Large intestine (tissue), 3 donors: Measurements from ENCODE around the gene TNFAIP8L1. TPM values are rescaled to one million over a fixed set of nuclear protein-coding genes. Genes with fewer than 3 reads are reported as not detected.
"Not testable (repeated sequence)": the region's sequence is repeated elsewhere in the genome, so short reads cannot be mapped to it uniquely, and the experiment has no call there.

ENCODE experiments used
- DNase-seq, 2 donors: peaks; one replicate each; pipeline versions ENCODE4 v3.0.0 to v3.0.0-alpha.2; 2013
- H3K27ac ChIP-seq: one replicate; pipeline ENCODE4 v1.5.1; 2013; ENCODE audit warnings: low read length
- H3K27me3 ChIP-seq: 2 replicates; pipeline ENCODE4 v1.6.1; 2013; ENCODE audit warnings: low read length; ENCODE audit not compliant: control insufficient read depth, insufficient read depth
- H3K36me3 ChIP-seq: 2 replicates; pipeline ENCODE4 v1.6.1; 2013; ENCODE audit warnings: low read length; ENCODE audit not compliant: control insufficient read depth, insufficient read depth
- H3K4me1 ChIP-seq: one replicate; pipeline ENCODE4 v1.6.1; 2013; ENCODE audit warnings: low read length; ENCODE audit not compliant: control insufficient read depth, insufficient read depth
- H3K4me3 ChIP-seq: one replicate; pipeline ENCODE4 v1.5.1; 2013; ENCODE audit warnings: low read length
- H3K9me3 ChIP-seq: one replicate; pipeline ENCODE4 v1.6.1; 2013; ENCODE audit warnings: mild to moderate bottlenecking, low read depth, low read length, moderate library complexity; ENCODE audit not compliant: control insufficient read depth
- WGBS: methylation state at CpG from one replicate; pipeline ENCODE4 v1.1.5; 2013; ENCODE audit warnings: low lambda C conversion rate; ENCODE audit not compliant: insufficient coverage; 5-methylcytosine and 5-hydroxymethylcytosine counted together
- polyA plus RNA-seq: library from polyadenylated mRNA; unstranded; fragments of 120-200 nt; gene quantifications from one replicate; pipeline ENCODE4 v1.2.1, GENCODE V29; 2013

Gene TNFAIP8L1
- polyA plus RNA-seq, 1 donor = 24.4 TPM

DNA sequence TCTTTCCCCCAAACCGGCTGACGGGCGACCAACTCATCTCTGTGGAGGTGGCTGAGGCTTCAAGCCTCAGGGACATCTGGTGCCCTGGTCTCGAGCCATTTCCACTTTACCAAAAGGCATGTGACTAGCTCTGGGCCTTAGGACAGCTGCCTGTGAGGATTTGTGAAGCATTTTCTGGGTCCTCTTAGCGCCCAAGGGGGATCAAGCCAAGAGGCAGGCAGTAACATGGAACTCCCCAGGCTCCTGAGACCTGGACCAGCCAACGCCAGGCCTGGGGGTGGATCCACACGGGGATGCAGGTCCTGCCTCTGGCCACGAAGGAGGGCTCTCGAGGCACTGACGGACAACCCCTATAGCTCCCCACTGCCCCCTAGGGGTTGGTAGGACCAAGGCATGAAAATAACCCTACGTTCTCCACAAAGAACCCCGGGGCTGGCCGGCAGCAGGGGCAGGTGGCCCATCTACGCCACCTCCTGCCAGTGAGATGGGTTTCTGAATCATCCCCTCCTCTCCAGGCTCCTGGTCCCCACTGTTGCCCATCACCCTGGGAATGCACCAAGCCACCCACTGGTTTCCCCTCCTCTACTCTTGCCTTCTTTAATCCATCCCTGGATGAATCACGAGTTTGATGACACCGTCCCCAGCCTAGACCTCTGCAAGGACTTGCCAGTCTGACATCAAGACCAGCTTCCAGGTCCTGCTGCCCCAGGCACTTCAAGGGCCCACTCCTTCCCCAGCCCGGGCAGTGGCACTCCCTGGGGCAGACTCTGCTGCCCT lies 37.8 kb downstream of the TNFAIP8L1 start:
- Histone ChIP-seq H3K9me3 (no peaks in the 10 kb centered on the region), H3K27me3 (no peaks in the 10 kb centered on the region), H3K27ac (no peak overlapping the region), H3K4me1 (no peaks in the 10 kb centered on the region), H3K36me3 (peaks cover 34% of the 10 kb centered on the region), H3K4me3 (no peak overlapping the region)
- peak; percentile 21 to 38 for DNase-seq
- WGBS = no CpG with 5 or more reads among the region's 17 CpGs

DNA sequence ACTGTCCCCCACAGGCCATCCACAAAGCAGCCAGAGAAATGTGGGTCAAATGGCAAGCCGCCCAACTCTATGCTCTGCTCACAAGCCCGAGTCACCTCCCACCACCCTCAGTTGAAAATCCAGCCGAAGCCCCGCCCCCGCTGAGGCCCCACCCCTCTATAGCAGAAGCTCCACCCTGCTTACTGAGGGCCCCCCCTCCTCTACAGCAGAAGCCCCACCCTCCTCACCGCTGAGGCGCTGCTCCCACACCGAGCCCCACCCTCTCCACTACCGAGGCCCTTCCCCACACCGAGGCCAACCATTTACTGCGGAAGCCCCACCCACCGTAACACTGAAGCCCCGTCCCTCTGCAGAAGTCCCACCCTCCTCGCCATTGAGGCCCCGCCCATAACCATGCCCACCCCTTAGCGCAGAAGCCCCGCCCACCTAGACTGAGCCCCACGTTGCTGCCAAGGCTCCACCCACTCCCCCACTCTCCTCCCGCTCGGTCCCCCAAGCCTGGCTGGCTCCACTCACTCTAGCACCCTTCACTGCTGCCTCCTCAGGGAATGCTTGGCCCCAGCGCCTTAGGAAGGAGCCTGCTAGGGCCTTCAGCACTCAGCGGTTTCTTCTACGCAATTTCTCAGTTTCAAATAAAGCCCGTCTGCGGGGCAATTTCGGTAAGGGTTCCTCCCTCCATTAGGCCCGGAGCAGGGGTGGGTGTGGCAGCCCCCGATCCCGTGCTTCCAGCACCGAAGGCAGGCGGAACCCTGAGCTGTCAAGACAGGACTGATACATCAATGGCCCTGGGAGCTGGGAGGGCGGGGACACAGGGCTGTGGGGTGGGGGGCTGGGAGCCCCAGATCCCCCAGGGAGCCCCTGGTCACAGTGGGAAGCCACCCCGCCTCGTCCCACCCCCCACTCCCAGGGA lies 39.8 kb downstream of the TNFAIP8L1 start:
- H3K27ac ChIP-seq = no peak overlapping the region
- DNase-seq = peak in 1 of 2 donors; percentile 20
- peaks cover 51% of the 10 kb centered on the region for H3K36me3 ChIP-seq

DNA sequence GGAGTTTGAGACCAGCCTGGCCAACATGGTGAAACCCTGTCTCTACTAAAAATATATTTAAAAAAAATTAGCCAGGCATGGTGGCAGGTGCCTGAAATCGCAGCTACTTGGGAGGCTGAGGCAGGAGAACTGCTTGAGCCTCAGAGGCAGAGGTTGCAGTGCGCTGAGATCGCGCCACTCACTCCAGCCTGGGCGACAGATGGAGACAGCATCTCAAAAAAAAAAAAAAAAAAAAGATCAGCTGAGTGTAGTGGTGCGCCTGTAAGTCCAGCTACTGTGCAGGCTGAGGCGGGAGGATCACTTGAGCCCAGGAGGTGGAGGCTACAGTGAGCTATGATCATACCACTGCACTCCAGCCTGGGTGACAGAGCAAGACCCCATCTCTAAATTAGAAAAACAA lies 40.7 kb downstream of the TNFAIP8L1 start:
- H3K27me3 ChIP-seq, H3K4me3 ChIP-seq, H3K4me1 ChIP-seq, H3K9me3 ChIP-seq, DNase-seq, H3K27ac ChIP-seq: not testable (repeated sequence)
- peaks cover 54% of the 10 kb centered on the region for H3K36me3 ChIP-seq
- WGBS = no CpG with 5 or more reads among the region's 7 CpGs

More for the DNA sequence above, 39.8 kb downstream of the TNFAIP8L1 start:
- no CpG with 5 or more reads among the region's 34 CpGs for WGBS
- Histone ChIP-seq H3K4me3 (no peak overlapping the region), H3K27me3 (no peaks in the 10 kb centered on the region), H3K4me1 (no peaks in the 10 kb centered on the region), H3K9me3 (no peaks in the 10 kb centered on the region)

DNA sequence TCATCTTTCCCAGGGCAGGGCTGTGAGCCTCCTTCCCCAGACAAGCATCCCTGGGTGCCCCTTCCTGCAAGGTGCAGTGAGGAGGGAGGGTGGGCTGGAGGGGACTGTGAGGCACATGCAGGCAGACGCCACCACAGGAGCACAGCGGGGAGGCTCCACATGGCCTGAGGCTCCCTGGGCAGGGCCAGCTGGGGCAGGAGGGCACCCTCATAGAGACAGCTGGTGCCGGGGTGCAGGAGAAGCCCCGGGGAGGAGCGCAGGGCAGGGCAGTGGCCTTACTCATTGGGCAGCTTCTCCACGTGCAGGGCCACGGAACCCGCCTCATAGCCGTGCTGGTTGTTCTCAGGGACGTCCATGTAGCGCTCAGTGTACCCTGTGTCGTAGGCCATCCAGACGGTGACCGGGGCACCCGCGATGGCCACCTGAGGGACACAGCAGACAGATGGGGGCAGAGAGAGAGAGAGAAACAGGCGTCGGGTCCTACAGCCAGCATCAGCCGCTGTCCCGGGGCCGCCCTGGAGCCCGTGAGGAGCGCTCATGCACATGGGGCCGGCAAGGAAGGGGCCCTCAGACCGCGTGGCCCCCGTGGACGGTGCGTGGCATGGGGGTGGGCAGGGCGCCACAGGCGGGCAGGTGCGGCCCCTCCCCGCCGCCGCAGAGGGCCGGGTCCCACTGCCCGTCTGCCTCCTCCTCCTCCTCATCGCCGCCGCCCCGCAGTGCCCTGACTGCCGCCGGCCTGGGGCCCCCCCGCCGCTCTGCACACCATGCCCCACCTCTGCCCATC lies 43.3 kb downstream of the TNFAIP8L1 start:
- DNase-seq = no peak
- H3K4me3 ChIP-seq = no peak overlapping the region
- H3K27ac ChIP-seq = no peak overlapping the region
- H3K36me3 ChIP-seq = peaks cover 71% of the 10 kb centered on the region
- WGBS = no CpG with 5 or more reads among the region's 45 CpGs
- H3K9me3 ChIP-seq = no peaks in the 10 kb centered on the region
- no peaks in the 10 kb centered on the region for H3K4me1 ChIP-seq
- H3K27me3 ChIP-seq = no peaks in the 10 kb centered on the region

DNA sequence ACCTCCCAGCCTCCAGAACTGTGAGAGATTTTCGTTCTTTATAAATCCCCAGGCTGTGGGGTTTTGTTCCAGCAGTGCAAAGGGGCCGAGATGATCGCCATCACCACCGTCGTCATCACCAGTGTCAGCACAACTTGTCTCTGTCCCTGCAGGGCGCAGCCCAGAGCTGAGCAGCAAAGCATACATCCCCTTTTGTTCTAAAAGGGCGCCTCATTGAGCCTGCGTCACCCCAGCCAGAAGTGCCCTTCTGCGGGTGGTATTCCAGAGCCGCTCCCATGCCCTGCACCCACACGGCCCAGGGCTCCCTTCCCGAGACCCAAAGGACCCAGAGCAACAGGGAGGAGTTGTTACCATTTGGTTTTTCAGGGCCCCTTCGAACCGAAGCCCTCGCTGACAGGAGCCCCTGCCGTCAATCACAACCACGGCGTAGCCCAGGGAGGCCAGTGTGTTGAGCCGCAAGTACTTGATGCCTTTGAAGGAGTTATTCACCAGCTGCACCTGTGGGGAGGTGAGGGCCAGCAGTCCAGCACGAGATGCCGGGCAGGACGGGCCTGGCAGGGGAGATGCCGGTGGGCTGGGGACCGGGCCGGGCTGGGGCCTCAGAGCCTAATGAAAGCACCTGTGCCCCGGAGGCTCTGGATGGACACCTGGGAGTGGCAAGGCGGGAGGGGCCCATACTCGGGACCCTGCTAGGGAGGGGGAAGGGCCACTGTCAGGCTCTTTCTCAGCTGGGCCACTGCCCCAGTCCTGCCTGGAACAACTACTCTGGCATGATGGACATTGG lies 45.2 kb downstream of the TNFAIP8L1 start:
- H3K27ac ChIP-seq = no peak overlapping the region
- peaks cover 77% of the 10 kb centered on the region for H3K36me3 ChIP-seq
- no peak overlapping the region for H3K4me3 ChIP-seq
- no peaks in the 10 kb centered on the region for H3K4me1 ChIP-seq
- no CpG with 5 or more reads among the region's 28 CpGs for whole genome bisulfite sequencing
- H3K27me3 ChIP-seq = no peaks in the 10 kb centered on the region
- DNase-seq = no peak
- H3K9me3 ChIP-seq = no peaks in the 10 kb centered on the region

DNA sequence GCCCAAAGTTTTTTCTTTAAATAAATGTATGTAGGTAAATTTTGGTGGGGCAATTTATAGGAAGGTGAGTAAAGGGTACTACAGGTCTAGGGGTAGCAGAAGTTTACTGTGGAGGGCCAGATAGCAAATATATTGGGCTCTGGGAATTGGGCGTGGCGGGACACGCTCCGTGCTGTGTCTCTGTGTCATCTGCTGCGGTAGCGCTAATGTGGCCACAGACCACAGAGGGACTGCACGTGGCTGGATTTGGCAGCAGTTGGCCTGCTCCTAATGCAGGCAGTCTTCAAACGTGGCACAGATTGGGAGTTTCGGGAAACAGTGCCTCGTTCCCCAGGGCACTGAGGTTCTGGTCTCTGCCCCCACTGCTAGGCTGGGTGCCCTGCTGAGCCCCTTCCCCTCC lies 47.4 kb downstream of the TNFAIP8L1 start:
- no peak overlapping the region for H3K27ac ChIP-seq
- no peak for DNase-seq
- H3K36me3 ChIP-seq = peaks cover 83% of the 10 kb centered on the region
- no peaks in the 10 kb centered on the region for H3K4me1 ChIP-seq
- no peaks in the 10 kb centered on the region for H3K27me3 ChIP-seq
- no peaks in the 10 kb centered on the region for H3K9me3 ChIP-seq
- WGBS = no CpG with 5 or more reads among the region's 10 CpGs
- no peak overlapping the region for H3K4me3 ChIP-seq

DNA sequence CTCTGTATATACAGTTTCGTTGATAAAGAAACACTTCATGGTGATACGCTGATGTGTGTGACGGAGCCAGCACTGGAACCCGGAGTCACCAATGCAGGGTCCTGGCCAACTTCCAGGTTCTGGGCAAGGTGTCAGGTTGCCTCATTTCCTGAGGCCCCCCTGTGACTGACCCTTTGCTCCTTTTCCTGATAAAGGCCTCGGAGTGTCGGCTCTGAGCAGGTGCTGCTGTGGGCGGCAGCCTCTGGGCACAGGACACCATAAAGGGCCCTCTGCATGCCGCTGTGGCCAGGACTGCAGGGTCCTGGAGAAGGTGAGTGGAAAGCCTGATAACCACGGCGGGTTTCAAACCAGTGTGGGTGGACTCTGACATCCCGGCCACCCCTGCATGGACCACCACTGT lies 48.1 kb downstream of the TNFAIP8L1 start:
- Histone ChIP-seq H3K27me3 (no peaks in the 10 kb centered on the region), H3K4me3 (no peak overlapping the region), H3K9me3 (no peaks in the 10 kb centered on the region), H3K36me3 (peaks cover 83% of the 10 kb centered on the region), H3K4me1 (no peaks in the 10 kb centered on the region), H3K27ac (no peak overlapping the region)
- no CpG with 5 or more reads among the region's 11 CpGs for WGBS
- no peak for DNase-seq

DNA sequence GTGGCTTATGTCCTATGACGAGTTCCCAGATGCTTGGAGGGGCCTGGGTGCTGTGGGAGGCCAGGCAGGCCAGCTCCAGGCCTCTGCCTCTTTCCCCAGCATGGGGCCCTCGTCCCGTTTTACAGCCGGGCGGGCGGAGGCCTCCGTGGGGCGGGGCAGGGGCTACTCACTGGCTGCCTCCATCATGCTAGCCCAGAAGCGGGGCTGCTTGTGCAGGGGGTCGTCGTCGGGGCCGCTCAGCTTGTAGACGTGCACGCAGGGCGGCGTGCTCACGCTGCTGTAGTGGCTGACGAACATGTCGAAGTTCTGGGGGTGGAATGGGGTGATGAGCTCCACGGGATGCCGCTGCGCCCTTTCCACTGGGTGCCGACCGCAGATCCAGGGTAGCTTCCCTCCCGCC lies 49.3 kb downstream of the TNFAIP8L1 start:
- no CpG with 5 or more reads among the region's 26 CpGs for WGBS
- Histone ChIP-seq H3K36me3 (peaks cover 86% of the 10 kb centered on the region), H3K4me1 (no peaks in the 10 kb centered on the region), H3K27me3 (no peaks in the 10 kb centered on the region), H3K4me3 (no peak overlapping the region), H3K27ac (no peak overlapping the region), H3K9me3 (no peaks in the 10 kb centered on the region)
- no peak for DNase-seq

DNA sequence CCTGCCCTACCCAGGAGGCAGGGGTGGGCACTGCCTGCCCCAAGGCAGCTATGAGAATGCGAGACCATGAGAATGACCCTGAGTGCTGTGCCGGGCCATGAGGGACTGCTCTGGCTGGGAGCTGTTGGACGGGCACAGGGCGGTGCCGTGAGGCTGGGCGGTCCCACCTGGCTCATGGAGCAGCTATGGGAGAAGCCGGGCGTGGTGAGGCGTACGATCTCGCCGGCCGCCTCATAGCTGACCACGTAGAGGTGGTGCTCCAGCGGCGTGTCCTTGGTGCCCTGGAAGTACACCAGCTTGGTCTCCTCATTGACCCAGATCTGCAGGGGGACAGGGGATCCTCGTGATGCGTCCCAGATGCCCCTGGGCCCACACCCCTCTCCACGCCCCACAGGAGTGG lies 50.1 kb downstream of the TNFAIP8L1 start:
- WGBS = no CpG with 5 or more reads among the region's 19 CpGs
- Histone ChIP-seq H3K4me1 (no peaks in the 10 kb centered on the region), H3K27me3 (no peaks in the 10 kb centered on the region), H3K4me3 (no peak overlapping the region), H3K36me3 (peaks cover 87% of the 10 kb centered on the region), H3K9me3 (no peaks in the 10 kb centered on the region), H3K27ac (no peak overlapping the region)
- DNase-seq = no peak
